K562 (cell line): Measurements from ENCODE around the gene ECT2. TPM values are rescaled to one million over a fixed set of nuclear protein-coding genes. Genes with fewer than 3 reads are reported as not detected.
"Not testable (repeated sequence)": the region's sequence is repeated elsewhere in the genome, so short reads cannot be mapped to it uniquely, and the experiment has no call there.

Source experiments
- ATAC-seq: fragments of 200-7000 bp; cut with Tn5 transposase; 3 replicates; pipeline ENCODE4 v1.9.1; 2020; ENCODE audit warnings: moderate library complexity
- BruUV-seq: library from RNA; stranded (reverse); fragments of 400-500 nt; replicated peaks from 2 replicates; lab custom pipeline; 2021; lab: Mats Ljungman, UMichigan
- CTCF ChIA-PET: fragments of 300-600 bp; formaldehyde crosslinking; extraction: SDS; loops from one replicate; lab custom pipeline; 2021; ENCODE audit warnings: low intra/inter-chr PET ratio; lab: Yijun Ruan, JAX
- POLR2A ChIA-PET: fragments of 300-600, 350-650 bp; sonication (Branson Sonifier 250); formaldehyde crosslinking; extraction: SDS; loops from one replicate; lab custom pipeline; 2021; ENCODE audit warnings: antibody characterized with exemption, inconsistent platforms; lab: Yijun Ruan, JAX
- DNase-seq, 4 experiments: peaks; one replicate each; pipeline versions ENCODE4 v3.0.0 to v3.0.0-alpha.2; 2011 to 2018; ENCODE audit warnings: low spot score in 3 of 4, mixed read lengths in 3 of 4; ENCODE audit errors: extremely low read depth in 1 of 4
- FAIRE-seq: peaks from 2 replicates; lab custom pipeline; 2011; peaks lifted over from hg19 to GRCh38; lab: Jason Lieb, UNC
- H2AFZ ChIP-seq: 2 replicates; pipeline ENCODE4 v1.6.0; 2011; ENCODE audit warnings: low read depth, low read length, control low read depth, inconsistent platforms
- H3K27ac ChIP-seq: fragments of 200-600 bp; 3 replicates; pipeline ENCODE4 v1.8.0; 2011; ENCODE audit warnings: low read depth, mild to moderate bottlenecking, control low read depth, inconsistent platforms, low read length, moderate library complexity, mixed read lengths; ENCODE audit errors: extremely low read depth
- H3K27me3 ChIP-seq, 2 experiments: fragments of 300-600 bp in 1 of 2; 2 replicates in 1 of 2; 3 replicates in 1 of 2; pipeline versions ENCODE4 v1.6.0 to v1.8.0; 2011; ENCODE audit warnings: inconsistent platforms in 2 of 2, low read length in 2 of 2, mild to moderate bottlenecking in 1 of 2, mixed read lengths in 1 of 2, moderate library complexity in 1 of 2; ENCODE audit not compliant: control insufficient read depth in 2 of 2, insufficient read depth in 2 of 2
- H3K36me3 ChIP-seq: fragments of 300-600 bp; 3 replicates; pipeline ENCODE4 v1.8.0; 2011; ENCODE audit warnings: mild to moderate bottlenecking, low read length, inconsistent platforms; ENCODE audit not compliant: control insufficient read depth, insufficient read depth
- H3K4me1 ChIP-seq, 2 experiments: fragments of 200-600 bp in 1 of 2; replicated peaks in 1 of 2; 2 replicates in 1 of 2; 3 replicates in 1 of 2; pipeline versions ENCODE4 v1.5.1 to v1.8.0; 2011; ENCODE audit warnings: inconsistent platforms in 2 of 2, low read length in 2 of 2, mild to moderate bottlenecking in 1 of 2, mixed read lengths in 1 of 2, moderate library complexity in 1 of 2; ENCODE audit not compliant: control insufficient read depth in 2 of 2, insufficient read depth in 2 of 2
- H3K4me2 ChIP-seq: 2 replicates; pipeline ENCODE4 v1.6.1; 2011; ENCODE audit warnings: low read length, control low read depth, inconsistent platforms, mixed read lengths; ENCODE audit not compliant: insufficient read depth
- H3K4me3 ChIP-seq: fragments of 200-600 bp; sonication (generic), shearing (Covaris generic); 2 replicates; pipeline ENCODE4 v1.5.1; 2016; ENCODE audit warnings: control low read depth, inconsistent platforms
- H3K79me2 ChIP-seq: fragments of 200-600 bp; 3 replicates; pipeline ENCODE4 v1.8.0; 2011; ENCODE audit warnings: low read length, inconsistent platforms; ENCODE audit not compliant: control insufficient read depth, insufficient read depth
- H3K9ac ChIP-seq, 2 experiments: 2 replicates each; pipeline versions ENCODE4 v1.6.0 to v1.6.1; 2011; ENCODE audit warnings: low read depth in 2 of 2, low read length in 2 of 2, control low read depth in 1 of 2, inconsistent platforms in 1 of 2, mild to moderate bottlenecking in 1 of 2, mixed read lengths in 1 of 2; ENCODE audit not compliant: insufficient read depth in 1 of 2
- H3K9me1 ChIP-seq: one replicate; pipeline ENCODE4 v1.6.0; 2011; ENCODE audit warnings: inconsistent platforms, mild to moderate bottlenecking, low read length, moderate library complexity; ENCODE audit not compliant: control insufficient read depth, insufficient read depth
- H3K9me3 ChIP-seq: replicated peaks from 2 replicates; pipeline ENCODE4 v1.5.1; 2011; ENCODE audit warnings: low read depth, low read length, inconsistent platforms; ENCODE audit not compliant: control insufficient read depth, insufficient read depth
- H4K20me1 ChIP-seq: replicated peaks from 2 replicates; pipeline ENCODE4 v1.6.1; 2011; ENCODE audit warnings: low read length, inconsistent platforms, mixed read lengths; ENCODE audit not compliant: control insufficient read depth, insufficient read depth
- LCOR ChIP-seq: sonication (generic); formaldehyde crosslinking; IDR thresholded peaks from 2 replicates; pipeline ENCODE4 v1.8.0; 2022; ENCODE audit warnings: mild to moderate bottlenecking, missing genetic modification reagents
- RAD21 ChIP-seq, 2 experiments: fragments of 250-450 bp in 1 of 2; fragments of 450-650 bp in 1 of 2; sonication (Bioruptor Pico) in 1 of 2; formaldehyde crosslinking in 1 of 2; IDR thresholded peaks in 1 of 2; conservative IDR thresholded peaks in 1 of 2; 2 replicates each; pipeline versions ENCODE4 v1.4.0 to v1.8.0; 2020 to 2022; ENCODE audit warnings: mild to moderate bottlenecking in 2 of 2, moderate library complexity in 1 of 2
- ZNF316 ChIP-seq: fragments of 450-650 bp; IDR thresholded peaks from 2 replicates; pipeline ENCODE4 v1.6.1; 2016
- WGBS: fragments of 100-300 bp; shearing (Covaris generic); methylation state at CpG from one replicate; pipeline ENCODE4 v1.1.6; 2016; ENCODE audit warnings: low coverage, mixed read lengths; ENCODE audit not compliant: insufficient coverage; ENCODE audit errors: missing lambda C conversion rate; 5-methylcytosine and 5-hydroxymethylcytosine counted together
- in situ Hi-C: fragments of 300-500 bp; cut with MboI; formaldehyde crosslinking; loops from 4 replicates; pipeline ENCODE4 v1.15.0; 2018; ENCODE audit warnings: inconsistent platforms, mixed read lengths
- intact Hi-C: fragments of 100-400 bp; cut with micrococcal nuclease; formaldehyde crosslinking; loops from 2 replicates; pipeline ENCODE4 v1.14.2; 2022
- polyA plus RNA-seq, 8 experiments: library from polyadenylated mRNA; depleted of rRNA in 4 of 8; stranded (reverse) in 5 of 8; unstranded in 3 of 8; fragments of >200 nt; fragmentation: Nextera tagmentation in 2 of 8; fragmentation: Illumina TruSeq in 1 of 8; extraction: Ambion mirVana in 2 of 8; extraction: Trizol in 1 of 8; gene quantifications; 2 replicates each; pipeline versions ENCODE4 v1.2.1 to v1.2.3, GENCODE V29; 2011 to 2014; ENCODE audit warnings: inconsistent platforms in 1 of 8, missing spikeins in 1 of 8
- total RNA-seq, 7 experiments: library from RNA; depleted of rRNA in 6 of 7; stranded (reverse); fragments of >200 nt in 6 of 7; fragmentation: Illumina TruSeq in 2 of 7; extraction: Trizol in 2 of 7; gene quantifications; 2 replicates each; pipeline versions ENCODE4 v1.2.1 to v1.2.3, GENCODE V29; 2011 to 2021; ENCODE audit warnings: low replicate concordance in 1 of 7
- TF ChIP-seq, protein P1 (sequence below), 3 experiments: IDR thresholded peaks in 2 of 3; conservative IDR thresholded peaks in 1 of 3; 2 replicates each; pipeline ENCODE4 v1.5.1; 2011 to 2012; ENCODE audit warnings: low read length in 3 of 3, mild to moderate bottlenecking in 3 of 3, control low read depth in 2 of 3, improper control_type of control experiment in 1 of 3, inconsistent platforms in 1 of 3, low read depth in 1 of 3, mixed read lengths in 1 of 3, moderate library complexity in 1 of 3; ENCODE audit not compliant: insufficient read depth in 2 of 3

ECT2 gene
- total and polyA plus RNA-seq, 9 of the 15 experiments (the other 6 are each of a cell fraction or from before 2014, with no cell fraction given): 19.0 to 53.0 (median 36.5) TPM

DNA sequence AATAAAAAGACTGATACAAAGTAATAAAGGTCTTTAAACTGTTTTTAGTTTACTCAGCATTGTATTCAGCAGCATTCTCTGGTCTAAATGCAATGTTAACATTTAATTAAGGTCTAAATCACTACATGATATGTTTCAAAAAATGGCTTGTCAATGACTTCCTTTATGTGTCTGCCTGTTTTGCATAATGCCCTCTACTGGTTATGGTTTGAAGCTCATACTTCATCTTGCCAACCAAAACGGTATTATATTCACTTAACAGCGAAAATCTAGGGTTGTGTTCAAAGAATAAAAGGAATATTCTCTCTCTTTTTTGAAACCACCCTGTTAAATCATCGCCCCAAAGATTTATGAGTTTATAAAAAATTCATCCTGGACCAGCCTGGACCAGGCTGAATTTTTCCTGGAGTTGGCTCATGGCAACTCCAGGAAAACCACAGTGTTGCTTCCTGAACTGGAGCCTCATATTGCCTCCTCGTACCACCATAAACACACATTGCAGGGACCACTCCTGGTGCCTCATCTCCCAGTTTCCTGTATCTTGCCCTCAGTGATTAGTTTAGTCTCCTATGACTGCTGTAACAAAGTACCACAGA lies 32.9 kb upstream of the ECT2 start:
- CTCF ChIA-PET: interaction anchor here (0.6 kb wide), 1 partner anchor 1071 kb away, joined by 3 read pairs; no protein-coding TSS in a partner anchor
- H3K27ac ChIP-seq: no peak overlapping the region
- no peaks in the 10 kb centered on the region for H4K20me1 ChIP-seq
- no peaks in the 10 kb centered on the region for H3K9me1 ChIP-seq
- H3K4me1 ChIP-seq: no peaks in the 10 kb centered on the region
- TF ChIP-seq ZNF316 (peak; percentile 47; the same call in 1 of the 2 replicates), RAD21 (CRISPR knock-in tag; conservative IDR thresholded peaks at IDR 0.05 in 1 of 2, IDR thresholded peaks at IDR 0.05 in 1 of 2) (peak in 1 of 2 experiments; percentile 25; a peak in 1 of 4 replicates), LCOR (no peak)
- TF ChIP-seq, protein P1, sequence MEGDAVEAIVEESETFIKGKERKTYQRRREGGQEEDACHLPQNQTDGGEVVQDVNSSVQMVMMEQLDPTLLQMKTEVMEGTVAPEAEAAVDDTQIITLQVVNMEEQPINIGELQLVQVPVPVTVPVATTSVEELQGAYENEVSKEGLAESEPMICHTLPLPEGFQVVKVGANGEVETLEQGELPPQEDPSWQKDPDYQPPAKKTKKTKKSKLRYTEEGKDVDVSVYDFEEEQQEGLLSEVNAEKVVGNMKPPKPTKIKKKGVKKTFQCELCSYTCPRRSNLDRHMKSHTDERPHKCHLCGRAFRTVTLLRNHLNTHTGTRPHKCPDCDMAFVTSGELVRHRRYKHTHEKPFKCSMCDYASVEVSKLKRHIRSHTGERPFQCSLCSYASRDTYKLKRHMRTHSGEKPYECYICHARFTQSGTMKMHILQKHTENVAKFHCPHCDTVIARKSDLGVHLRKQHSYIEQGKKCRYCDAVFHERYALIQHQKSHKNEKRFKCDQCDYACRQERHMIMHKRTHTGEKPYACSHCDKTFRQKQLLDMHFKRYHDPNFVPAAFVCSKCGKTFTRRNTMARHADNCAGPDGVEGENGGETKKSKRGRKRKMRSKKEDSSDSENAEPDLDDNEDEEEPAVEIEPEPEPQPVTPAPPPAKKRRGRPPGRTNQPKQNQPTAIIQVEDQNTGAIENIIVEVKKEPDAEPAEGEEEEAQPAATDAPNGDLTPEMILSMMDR (IDR thresholded peaks at IDR 0.05 in 2 of 3, conservative IDR thresholded peaks at IDR 0.05 in 1 of 3; ENCODE audit: insufficient read depth in 2 of 3, low read depth in 1 of 3, low read length in 3 of 3): peak in 2 of 3 experiments; percentile 53 to 57; a peak in 5 of 6 replicates
- POLR2A ChIA-PET: interaction anchor here (0.6 to 1.1 kb wide), 5 partner anchors 8 to 33 kb away, joined by 3 to 4 read pairs (median 3); partner anchors contain the start of gene ECT2
- intact Hi-C loops: no loop called here
- ATAC-seq (peak; percentile 82), DNase-seq (peak in 1 of 4 experiments; percentile 21), FAIRE-seq (peak; percentile 23)
- 8% methylated on average over 4 of the region's 4 CpGs for whole genome bisulfite sequencing
- no TSS peak for BruUV-seq
- no peaks in the 10 kb centered on the region for H3K36me3 ChIP-seq
- no peaks in the 10 kb centered on the region for H3K27me3 ChIP-seq
- no peak overlapping the region for H3K4me2 ChIP-seq
- in situ Hi-C loops: no loop called here
- no peaks in the 10 kb centered on the region for H3K9me3 ChIP-seq
- H3K9ac ChIP-seq: no peak overlapping the region
- H2AFZ ChIP-seq: no peak overlapping the region; the same call in 1 of the 2 replicates
- H3K4me3 ChIP-seq: no peak overlapping the region
- H3K79me2 ChIP-seq: no peaks in the 10 kb centered on the region

GRCh38 chr3:172722536-172723040 lies 27.9 kb upstream of the ECT2 start:
- H3K4me3 ChIP-seq, H3K9me1 ChIP-seq, H3K36me3 ChIP-seq, H3K9ac ChIP-seq, H3K9me3 ChIP-seq, ATAC-seq, H3K79me2 ChIP-seq, H4K20me1 ChIP-seq, H2AFZ ChIP-seq, BruUV-seq, H3K27ac ChIP-seq, intact Hi-C loops, POLR2A ChIA-PET, in situ Hi-C loops, DNase-seq, CTCF ChIA-PET, FAIRE-seq, H3K27me3 ChIP-seq, H3K4me1 ChIP-seq, H3K4me2 ChIP-seq: not testable (repeated sequence)
- WGBS: 21% methylated on average over 8 of the region's 8 CpGs
